ENCODE results near the gene TLX1. TPM values are rescaled to one million over a fixed set of nuclear protein-coding genes. Genes with fewer than 3 reads are reported as not detected.

TLX1 gene
- total and polyA plus RNA-seq, 4 donors, result not detected

DNA sequence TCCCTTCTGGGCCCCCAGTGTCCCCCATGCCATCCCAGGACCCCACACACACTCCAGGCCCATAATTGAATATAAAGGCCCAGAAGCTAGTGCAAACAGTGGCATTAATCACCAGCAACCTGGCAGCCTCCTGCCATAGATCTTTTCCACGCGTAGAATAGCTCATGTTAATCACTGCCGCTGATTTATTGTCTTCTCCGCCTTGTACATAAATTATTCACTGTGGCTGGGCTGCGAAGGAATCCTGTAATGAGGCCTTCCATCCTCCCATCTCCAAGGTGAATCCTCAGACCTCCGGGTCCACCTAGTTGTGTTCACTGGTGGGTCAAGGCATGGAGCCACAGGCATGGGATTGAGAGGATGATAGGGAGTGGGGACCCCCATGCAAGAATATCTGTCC lies 36.1 kb upstream of the TLX1 start:
- Histone ChIP-seq H3K9me3 (ENCODE audit: control insufficient read depth in 4 of 4, insufficient read depth in 3 of 4, low read length in 3 of 4) (peaks cover 0 to 6% (median 0%) of the 10 kb centered on the region in 4 donors), H3K4me1 (ENCODE audit: control insufficient read depth in 5 of 5, insufficient read depth in 5 of 5, low read length in 5 of 5) (peaks cover 0 to 25% (median 2%) of the 10 kb centered on the region in 5 donors), H3K36me3 (ENCODE audit: control insufficient read depth in 4 of 4, insufficient read depth in 4 of 4, low read length in 4 of 4) (no peaks in the 10 kb centered on the region), H3K9ac (ENCODE audit: insufficient read depth in 1 of 2, low read length in 2 of 2) (no peak overlapping the region), H3K27ac (ENCODE audit: low read depth in 1 of 2, low read length in 1 of 2) (no peak overlapping the region), H3K27me3 (ENCODE audit: control insufficient read depth in 3 of 3, insufficient read depth in 3 of 3, low read length in 2 of 3) (peaks cover 3 to 11% (median 9%) of the 10 kb centered on the region in 3 donors), H3K4me3 (no peak overlapping the region)
- ATAC-seq (ENCODE audit: insufficient read depth, low FRiP score) (no peak), DNase-seq (no peak)
- 70 to 85% methylated on average over 6 of the region's 6 CpGs for WGBS, 2 donors
- TF ChIP-seq, protein P1, sequence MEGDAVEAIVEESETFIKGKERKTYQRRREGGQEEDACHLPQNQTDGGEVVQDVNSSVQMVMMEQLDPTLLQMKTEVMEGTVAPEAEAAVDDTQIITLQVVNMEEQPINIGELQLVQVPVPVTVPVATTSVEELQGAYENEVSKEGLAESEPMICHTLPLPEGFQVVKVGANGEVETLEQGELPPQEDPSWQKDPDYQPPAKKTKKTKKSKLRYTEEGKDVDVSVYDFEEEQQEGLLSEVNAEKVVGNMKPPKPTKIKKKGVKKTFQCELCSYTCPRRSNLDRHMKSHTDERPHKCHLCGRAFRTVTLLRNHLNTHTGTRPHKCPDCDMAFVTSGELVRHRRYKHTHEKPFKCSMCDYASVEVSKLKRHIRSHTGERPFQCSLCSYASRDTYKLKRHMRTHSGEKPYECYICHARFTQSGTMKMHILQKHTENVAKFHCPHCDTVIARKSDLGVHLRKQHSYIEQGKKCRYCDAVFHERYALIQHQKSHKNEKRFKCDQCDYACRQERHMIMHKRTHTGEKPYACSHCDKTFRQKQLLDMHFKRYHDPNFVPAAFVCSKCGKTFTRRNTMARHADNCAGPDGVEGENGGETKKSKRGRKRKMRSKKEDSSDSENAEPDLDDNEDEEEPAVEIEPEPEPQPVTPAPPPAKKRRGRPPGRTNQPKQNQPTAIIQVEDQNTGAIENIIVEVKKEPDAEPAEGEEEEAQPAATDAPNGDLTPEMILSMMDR (IDR thresholded peaks at IDR 0.05; ENCODE audit: control extremely low read depth, extremely low read depth), result no peak

DNA sequence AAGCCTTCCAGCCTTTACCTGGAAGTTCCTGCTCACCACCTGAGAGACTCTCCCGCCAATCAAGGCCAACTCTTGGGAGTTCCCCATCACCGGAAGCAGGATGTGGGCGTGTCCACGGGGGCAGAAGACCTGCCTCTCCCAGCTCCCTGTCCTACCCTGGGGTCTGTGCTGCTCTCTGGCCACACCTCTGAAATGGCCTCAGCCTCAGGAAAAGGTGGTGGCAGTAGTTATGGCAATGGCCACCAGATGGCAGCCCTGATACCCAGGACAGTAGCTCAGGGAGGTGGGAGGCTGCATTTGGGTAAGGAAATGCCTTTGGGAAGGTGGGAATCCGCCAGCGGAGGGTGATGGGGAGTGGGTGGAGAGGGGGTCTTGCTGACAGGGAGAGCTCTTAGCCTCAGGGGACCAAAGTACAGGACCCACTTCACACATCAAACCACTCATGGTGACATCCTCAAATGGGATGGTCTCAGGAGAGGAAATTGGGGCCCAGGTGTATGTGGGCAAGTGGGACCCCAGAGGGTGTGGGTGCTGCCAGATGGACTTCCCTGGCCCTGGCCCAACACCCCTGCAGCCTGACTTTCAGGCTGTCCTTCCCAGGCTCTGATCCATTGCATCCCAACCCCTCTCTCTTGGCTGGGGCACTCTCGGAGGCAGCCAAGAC lies 35.4 kb upstream of the TLX1 start:
- no peak overlapping the region for H3K4me3 ChIP-seq
- 13 to 16% methylated on average over 7 of the region's 7 CpGs for WGBS, 2 donors
- peaks cover 0 to 9% (median 0%) of the 10 kb centered on the region in 4 donors for H3K9me3 ChIP-seq (ENCODE audit: control insufficient read depth in 4 of 4, insufficient read depth in 3 of 4, low read length in 3 of 4)
- TF ChIP-seq, protein P1 (IDR thresholded peaks at IDR 0.05; ENCODE audit: control extremely low read depth, extremely low read depth), result peak; percentile 42
- H3K4me1 ChIP-seq (ENCODE audit: control insufficient read depth in 5 of 5, insufficient read depth in 5 of 5, low read length in 5 of 5), result peaks cover 0 to 25% (median 2%) of the 10 kb centered on the region in 5 donors
- peak; percentile 69 for ATAC-seq (ENCODE audit: insufficient read depth, low FRiP score)
- DNase-seq, result peak; percentile 56 to 64 (median 56)
- no peak overlapping the region for H3K9ac ChIP-seq (ENCODE audit: insufficient read depth in 1 of 2, low read length in 2 of 2)
- H3K27ac ChIP-seq (ENCODE audit: low read depth in 1 of 2, low read length in 1 of 2), result no peak overlapping the region
- no peaks in the 10 kb centered on the region for H3K36me3 ChIP-seq (ENCODE audit: control insufficient read depth in 4 of 4, insufficient read depth in 4 of 4, low read length in 4 of 4)
- peaks cover 3 to 17% (median 9%) of the 10 kb centered on the region in 3 donors for H3K27me3 ChIP-seq (ENCODE audit: control insufficient read depth in 3 of 3, insufficient read depth in 3 of 3, low read length in 2 of 3)

DNA sequence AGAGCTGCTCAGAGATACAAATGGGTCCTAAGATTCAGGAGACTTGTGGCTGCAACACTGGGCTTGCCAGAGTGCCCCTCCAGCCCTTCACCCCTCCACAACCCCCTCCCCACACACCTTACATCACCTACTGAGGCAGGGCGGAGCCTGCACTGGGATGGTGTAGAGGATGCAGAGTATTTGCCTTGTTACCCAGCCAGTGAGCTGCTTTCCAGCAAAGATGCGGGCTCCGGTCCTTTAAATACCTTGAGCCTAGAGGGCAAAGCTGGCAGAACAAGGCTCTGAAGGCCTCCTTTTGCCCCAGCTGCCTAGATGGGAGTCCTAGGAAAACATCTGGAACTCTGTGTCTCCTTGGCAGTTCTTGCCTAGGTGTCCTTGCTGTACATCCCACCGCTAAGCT lies 34.7 kb upstream of the TLX1 start:
- TF ChIP-seq, protein P1 (IDR thresholded peaks at IDR 0.05; ENCODE audit: control extremely low read depth, extremely low read depth), result no peak
- Histone ChIP-seq H3K9me3 (ENCODE audit: control insufficient read depth in 4 of 4, insufficient read depth in 3 of 4, low read length in 3 of 4) (peaks cover 0 to 9% (median 0%) of the 10 kb centered on the region in 4 donors), H3K36me3 (ENCODE audit: control insufficient read depth in 4 of 4, insufficient read depth in 4 of 4, low read length in 4 of 4) (no peaks in the 10 kb centered on the region), H3K4me3 (no peak overlapping the region), H3K27ac (ENCODE audit: low read depth in 1 of 2, low read length in 1 of 2) (no peak overlapping the region), H3K9ac (ENCODE audit: insufficient read depth in 1 of 2, low read length in 2 of 2) (no peak overlapping the region), H3K4me1 (ENCODE audit: control insufficient read depth in 5 of 5, insufficient read depth in 5 of 5, low read length in 5 of 5) (peaks cover 0 to 25% (median 2%) of the 10 kb centered on the region in 5 donors), H3K27me3 (ENCODE audit: control insufficient read depth in 3 of 3, insufficient read depth in 3 of 3, low read length in 2 of 3) (peaks cover 3 to 18% (median 9%) of the 10 kb centered on the region in 3 donors)
- 83 to 88% methylated on average over 4 of the region's 4 CpGs for WGBS, 2 donors
- ATAC-seq (ENCODE audit: insufficient read depth, low FRiP score) (no peak), DNase-seq (no peak)
